NCI-H128 (cell line): Measurements from ENCODE around the gene TMC8.
"Not testable (repeated sequence)": the region's sequence is repeated elsewhere in the genome, so short reads cannot be mapped to it uniquely, and the experiment has no call there.

Source experiments
- DNase-seq: peaks from one replicate; lab custom pipeline; 2025; ENCODE audit not compliant: unreplicated experiment; lab: John Stamatoyannopoulos, UW

Gene TMC8

DNA sequence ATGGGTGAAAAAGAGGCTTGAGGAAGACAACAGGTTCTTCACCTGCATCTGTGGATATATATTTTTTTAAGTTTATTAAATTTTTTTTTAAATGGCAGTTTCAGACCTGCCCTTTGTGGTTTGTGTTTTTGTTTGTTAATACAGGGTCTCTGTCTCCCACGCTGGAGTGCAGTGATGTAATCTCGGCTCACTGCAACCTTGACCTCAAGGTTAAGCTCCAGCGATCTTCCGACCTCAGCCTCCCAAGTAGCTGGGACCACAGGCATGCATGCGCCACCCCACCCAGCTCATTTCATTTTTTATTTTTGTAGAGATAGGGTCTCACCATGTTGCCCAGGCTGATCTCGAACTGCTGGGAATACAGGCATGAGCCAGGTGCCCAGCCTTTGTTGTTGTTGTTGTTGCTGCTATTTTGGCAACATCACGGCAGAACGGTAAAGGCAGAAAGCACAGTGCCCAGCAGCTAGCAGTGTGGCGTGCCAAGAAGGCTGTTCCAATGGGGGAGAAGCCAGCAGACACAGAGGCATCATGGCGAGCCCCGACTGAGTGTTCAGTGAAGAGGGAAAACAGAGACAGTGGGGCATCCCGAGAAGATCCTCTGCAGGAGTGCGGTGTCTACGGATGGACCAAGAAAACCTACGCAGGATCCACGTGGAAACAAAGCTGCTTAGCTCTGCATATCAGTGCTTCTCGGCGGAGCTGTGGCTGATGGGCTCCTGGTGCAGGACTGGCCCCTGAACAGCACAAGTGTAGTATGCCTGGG, 21.7 kb upstream of the TMC8 start:
- DNase-seq: no peak

DNA sequence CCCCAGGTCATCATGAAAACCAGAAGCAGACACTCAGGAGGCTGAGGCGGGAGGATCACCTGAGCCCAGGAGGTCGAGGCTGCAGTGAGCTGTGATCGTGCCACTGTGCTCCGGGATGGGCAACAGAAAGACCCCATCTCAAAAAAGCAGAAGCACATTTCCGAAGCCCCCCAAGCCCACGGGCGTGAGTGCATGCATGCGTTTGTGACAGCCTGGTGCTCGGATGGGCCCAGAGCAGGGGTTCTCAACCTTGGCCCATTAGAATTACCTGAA, 21.1 kb upstream of the TMC8 start:
- DNase-seq: no peak

DNA sequence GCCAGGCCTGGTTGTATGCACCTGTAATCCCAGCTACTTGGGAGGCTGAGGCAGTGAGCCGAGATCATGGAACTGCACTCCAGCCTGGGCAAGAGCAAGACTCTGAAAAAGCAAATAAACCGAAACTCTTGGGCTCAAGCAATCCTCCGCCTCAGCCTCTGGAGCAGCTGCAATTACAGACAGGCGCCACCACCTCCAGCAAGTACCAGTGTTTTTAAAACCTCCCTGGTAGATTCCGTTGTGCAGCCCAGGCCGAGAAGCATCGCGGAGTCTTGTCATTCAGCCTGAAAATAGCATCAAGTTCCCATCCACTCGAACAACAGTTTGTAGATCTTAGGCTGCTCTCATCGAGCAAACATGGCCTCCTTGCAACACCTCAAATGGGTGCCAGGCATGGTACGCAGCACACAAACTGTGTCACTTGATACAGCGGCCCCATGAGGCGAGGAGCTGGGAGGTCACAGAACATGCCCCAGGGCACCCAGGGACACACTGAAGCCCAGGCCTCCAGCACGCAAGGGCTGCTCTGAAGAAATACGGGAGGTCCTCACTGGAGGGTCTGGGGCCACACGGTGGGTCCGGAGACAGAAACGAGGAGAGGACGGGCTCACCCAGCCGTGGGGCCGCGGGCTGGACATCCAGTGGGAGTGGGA, 20.1 kb upstream of the TMC8 start:
- no peak for DNase-seq

DNA sequence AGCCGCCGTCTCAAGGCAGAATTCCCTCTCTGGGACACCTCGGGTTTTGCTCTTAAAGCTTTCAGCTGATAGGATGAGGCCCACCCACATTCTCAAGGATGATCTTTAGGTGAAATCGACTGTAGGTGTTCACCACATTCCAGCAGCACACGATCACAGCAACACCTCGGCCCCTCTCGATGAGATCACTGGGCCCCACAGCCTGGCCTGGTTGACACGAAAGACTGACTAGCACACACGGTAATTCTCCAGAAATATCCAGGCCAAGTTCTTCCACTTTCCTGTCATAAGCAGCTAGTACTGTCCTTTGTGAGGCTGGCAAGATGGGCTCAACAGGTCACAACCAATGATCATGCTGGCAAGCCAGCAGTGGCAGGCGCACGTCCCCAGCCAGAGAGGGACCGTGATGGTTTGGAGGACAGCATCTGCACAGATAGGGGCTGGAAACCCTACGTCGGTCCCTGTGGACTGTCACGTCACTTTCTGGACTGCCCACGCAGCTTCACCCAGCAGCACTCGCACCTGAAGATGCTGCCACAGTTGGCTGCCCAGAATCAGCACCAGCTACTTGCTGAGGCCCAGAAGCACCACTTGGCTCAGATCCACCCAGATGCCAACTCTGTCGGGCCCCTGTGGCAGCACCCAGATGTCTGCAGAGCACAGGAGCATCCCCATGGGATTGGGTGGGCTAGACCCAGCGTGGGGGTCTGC, 19.4 kb upstream of the TMC8 start:
- DNase-seq: no peak

DNA sequence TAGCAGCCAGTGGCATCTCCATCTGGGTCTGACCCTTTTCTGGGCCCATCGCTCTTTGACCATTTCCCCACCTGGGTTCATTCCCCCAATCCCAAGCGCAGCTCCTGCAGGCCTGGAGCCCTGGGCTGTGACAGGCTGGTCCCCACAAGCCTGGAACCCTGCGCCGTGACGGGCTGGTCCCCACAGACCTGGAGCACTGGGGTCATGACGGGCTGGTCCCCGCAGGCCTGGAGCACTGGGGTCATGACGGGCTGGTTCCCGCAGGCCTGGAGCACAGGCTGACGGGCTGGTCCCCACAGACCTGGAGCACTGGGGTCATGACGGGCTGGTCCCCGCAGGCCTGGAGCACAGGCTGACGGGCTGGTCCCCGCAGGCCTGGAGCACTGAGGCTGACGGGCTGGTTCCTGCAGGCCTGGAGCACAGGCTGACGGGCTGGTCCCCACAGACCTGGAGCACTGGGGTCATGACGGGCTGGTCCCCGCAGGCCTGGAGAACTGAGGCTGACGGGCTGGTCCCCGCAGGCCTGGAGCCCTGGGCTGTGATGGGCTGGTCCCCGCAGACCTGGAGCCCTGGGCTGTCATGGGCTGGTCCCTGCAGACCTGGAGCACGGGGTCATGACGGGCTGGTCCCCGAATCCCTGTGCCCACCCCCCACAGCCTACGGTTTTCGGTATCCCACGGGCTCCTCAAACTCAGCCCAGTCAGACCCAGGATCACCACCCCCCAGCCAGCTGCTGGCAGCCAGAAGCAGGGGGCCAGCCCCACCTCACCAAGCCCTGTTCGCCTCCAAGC, 18.6 kb upstream of the TMC8 start:
- no peak for DNase-seq

DNA sequence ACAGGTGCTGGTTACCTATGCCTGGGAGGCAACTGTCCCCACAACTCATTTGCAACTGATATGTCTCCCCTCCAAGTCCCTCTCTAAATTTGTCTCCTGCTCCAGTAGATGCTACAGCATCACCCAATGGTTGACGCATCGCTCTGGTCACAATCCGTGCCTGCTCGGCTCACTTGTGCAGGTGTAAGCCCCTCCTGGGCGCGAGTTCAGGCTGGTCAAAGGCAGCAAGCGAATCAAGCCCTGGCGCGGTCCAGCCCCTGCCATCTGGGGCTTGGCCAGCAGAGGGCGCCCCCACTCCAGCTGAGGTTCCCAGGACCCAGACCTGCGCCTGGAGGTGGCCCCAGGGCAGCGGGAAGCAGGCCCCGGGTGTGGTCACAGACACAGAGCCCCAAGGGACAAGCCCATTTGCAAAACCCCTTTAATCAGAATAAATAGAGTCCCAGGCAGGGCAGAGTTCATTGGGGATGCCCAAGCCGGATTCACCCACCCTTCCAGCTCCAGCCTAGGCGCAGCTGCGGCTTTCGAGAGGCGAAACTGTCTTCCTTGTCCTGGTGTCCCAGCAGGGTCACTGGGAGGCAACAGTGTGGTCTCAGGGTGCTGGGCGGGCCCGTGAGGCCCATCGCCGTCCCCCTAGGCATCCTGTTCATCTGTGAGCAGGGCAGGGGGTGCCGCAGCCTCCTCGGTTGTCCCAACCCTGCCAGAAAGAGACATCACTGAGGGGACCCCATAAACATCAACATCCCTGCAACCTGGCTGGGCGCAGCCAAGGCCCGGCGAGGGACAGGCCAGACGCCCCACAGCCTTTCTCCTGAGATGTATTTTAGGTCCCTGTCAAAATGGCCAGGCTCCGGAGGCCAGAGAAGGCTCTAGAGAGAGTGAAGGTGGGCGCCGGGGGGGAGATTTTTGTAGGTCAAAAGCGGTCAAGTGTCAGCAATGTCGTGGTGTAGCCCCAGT, 17.8 kb upstream of the TMC8 start:
- peak; percentile 40 for DNase-seq

DNA sequence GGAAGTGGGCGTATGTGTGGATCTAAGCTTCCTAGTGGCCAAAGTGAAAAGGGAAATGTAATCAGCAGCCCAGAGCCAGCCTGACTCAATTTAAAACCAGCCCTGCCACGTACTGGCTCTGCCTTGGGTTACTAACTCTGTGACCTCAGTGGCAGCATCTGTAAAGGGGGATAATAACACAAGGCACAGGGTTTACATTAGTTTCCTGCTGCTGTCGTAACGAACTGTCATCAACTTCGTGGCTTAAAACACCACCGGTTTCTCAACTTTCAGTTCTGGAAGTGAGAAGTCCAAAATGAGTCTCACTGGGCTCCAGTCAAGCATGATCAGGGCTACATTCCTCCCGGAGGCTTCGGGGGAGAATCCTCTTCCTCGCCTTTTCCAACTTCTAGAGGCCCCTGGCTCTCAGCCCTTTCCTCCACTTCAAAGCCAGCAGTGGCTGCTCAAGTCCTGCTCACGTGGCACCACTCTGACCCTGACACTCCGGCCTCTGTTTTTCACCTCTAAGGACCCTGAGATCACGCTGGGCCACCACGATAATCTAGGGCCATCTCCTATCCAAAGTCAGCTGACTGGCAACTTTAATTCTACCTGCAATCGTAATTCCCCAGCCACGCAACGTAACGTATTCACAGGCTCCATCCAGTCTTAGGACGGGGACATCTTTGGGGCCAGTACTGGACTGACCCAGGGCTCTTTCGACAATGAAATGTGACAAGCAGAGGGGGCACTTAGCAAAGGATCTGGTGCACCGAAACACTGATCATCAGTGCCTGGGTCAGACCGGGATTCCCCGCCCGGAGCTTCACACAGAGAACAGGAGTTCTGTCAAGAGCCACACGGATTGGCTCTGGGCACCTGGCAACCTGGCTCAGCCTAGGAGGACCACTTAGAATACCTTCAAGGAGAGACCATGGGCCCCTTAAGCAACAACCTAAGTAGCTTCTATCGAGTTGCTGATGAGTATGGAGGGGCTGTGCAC, 16.5 kb upstream of the TMC8 start:
- DNase-seq: no peak

DNA sequence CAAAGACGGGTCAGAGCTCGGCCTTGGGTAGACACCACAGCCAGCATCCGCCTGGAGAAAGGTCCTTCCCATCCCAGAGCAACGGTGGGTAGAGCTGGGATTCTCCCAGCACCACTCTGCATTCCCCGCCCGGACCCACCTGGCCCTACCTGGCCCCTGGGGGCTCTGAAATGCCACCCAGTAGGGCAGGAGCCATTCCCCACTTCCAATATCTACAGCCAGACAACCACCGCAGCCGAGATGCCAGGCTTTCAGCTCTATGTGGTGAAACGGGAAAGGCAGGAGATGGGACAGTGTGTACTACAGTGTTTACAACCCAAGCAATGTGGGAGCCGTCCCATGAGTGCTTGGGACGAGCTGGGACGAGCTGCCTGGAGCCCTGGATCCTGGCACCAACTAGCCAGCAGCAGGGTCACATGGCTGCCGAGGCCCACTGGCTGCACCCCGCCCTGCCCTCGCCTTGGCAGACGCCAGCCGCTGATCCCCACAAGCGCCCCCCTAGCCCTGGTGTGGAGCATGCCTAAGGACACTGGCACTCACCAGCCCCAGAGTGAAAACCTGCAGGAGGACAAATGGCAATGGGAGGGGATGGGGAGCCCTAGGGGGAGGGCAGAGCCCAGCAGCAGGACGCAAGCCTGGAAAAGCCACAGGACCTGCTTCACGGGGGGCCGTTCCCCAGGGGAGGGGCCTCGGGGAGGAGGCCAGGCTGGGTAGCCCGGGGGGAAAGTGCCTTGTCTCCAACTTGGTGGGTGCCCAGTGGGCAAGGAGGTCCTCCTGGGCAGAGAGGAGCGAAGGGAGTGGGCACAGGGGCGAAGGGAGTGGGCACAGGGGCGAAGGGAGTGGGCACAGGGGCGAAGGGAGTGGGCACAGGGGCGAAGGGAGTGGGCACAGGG, 15.5 kb upstream of the TMC8 start:
- DNase-seq: no peak

DNA sequence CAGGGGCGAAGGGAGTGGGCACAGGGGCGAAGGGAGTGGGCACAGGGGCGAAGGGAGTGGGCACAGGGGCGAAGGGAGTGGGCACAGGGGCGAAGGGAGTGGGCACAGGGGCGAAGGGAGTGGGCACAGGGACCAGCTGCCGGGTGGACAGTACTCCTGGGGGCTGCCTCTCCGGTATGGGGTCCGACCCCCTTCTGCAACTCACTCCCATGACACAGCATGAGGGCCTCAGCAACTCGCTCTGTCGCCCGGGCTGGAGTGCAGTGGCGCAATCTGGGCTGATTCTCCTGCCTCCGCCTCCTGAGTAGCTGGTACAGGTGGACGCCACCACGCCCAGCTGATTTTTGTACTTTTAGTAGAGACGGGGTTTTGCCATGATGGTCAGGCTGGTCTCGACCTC, 14.8 kb upstream of the TMC8 start:
- DNase-seq: not testable (repeated sequence)

DNA sequence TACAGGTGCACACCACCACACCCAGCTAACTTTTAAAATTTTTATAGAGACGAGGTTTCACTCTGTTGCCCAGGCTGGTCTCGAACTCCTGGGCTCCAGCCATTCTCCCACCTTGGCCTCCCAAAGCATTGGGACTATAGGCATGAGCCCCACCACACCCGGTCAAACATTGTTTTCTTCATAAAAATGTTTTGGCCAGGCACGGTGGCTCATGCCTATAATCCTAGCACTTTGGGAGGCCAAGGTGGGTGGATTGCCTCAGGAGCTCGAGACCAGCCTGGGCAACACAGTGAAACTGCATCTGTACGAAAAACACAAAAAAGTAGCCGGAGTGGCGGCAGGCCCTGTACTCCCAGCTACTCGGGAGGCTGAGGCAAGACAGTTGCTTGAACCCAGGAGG, 14.2 kb upstream of the TMC8 start:
- DNase-seq: no peak

DNA sequence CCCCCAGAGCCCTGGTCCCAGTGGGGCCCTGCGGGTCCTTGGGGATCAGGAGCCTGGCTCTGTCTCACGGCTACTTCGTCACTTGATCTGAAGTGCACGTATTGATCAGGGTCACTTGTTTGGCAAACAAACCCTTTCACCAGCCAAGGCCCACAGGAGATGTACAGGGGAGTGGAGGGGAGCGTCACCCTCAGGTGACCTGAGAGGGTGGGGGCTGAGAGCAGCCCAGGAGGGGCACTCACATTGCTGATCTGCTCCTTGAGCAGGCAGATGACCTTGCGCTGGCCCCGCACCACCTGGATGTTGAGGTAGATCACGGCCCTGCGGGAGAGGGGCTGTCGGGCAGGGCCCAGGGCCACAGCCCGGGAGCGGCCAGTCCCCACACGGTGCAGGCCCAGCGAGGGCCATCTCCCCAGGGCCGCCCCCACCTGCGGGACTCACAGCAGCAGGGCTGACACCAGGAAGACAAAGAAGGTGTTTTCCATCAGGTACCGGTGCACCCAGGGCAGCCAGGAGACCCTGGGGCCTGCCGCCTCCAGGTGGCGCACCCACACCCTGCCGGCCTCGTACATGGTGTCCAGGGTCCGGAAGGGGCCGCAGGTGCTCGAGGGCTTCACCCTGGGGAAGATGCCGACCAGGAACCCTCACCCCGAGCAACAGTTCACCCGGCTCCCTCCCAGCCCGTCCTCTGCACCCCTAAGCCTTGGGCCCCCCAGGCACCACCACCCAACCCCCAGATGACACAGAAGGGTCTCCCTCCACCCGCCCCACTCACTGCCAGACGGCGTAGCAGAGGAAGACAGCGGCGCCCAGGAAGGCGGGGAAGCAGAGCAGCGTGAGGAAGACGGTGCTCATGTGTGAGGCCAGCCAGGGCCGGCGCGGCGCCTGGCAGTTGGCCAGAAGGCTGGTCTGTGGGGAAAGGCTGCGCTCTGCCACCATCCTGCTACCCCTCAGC, 13.3 kb upstream of the TMC8 start:
- DNase-seq: peak; percentile 5

DNA sequence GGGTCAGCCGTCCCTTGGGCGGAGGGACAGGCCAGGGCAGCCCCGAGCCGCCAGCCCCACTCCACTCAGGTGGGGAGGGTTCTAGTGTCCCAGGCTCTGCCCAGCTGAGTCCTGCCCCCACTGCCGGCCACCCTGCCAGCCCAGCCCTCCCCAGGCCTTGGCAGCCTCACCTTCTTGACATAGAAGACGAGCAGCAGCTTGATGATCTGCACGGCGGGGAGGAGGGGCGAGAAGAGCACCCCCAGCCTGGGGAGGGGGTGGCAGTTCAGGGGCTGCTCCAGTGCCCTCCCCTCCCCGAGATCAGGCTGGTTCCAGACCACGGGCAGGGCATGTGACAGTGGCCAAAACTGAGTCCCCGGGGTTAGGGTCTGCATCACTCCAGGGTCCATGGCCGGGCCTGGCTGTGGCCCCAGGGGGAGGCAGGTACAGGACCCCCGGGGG, 11.8 kb upstream of the TMC8 start:
- DNase-seq: no peak

DNA sequence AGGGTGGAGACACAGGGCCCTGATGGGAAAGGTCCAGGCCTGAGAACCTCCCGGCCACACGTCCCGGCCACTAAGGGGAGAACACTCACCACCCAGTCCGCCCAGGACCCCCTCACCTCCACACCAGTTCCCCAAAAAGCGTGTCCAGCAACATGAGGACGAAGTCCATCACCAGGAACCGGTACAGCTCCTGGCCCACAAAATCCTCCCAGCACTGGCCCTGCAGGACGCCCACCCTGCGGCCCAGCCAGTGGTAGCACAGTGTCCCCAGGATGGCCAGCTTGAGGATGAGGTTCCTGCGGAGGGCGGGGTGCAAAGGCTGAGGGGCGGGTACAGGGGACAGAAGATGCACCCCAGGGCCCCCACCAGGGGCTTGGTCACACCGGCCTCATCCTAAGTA, 10.0 kb upstream of the TMC8 start:
- no peak for DNase-seq

DNA sequence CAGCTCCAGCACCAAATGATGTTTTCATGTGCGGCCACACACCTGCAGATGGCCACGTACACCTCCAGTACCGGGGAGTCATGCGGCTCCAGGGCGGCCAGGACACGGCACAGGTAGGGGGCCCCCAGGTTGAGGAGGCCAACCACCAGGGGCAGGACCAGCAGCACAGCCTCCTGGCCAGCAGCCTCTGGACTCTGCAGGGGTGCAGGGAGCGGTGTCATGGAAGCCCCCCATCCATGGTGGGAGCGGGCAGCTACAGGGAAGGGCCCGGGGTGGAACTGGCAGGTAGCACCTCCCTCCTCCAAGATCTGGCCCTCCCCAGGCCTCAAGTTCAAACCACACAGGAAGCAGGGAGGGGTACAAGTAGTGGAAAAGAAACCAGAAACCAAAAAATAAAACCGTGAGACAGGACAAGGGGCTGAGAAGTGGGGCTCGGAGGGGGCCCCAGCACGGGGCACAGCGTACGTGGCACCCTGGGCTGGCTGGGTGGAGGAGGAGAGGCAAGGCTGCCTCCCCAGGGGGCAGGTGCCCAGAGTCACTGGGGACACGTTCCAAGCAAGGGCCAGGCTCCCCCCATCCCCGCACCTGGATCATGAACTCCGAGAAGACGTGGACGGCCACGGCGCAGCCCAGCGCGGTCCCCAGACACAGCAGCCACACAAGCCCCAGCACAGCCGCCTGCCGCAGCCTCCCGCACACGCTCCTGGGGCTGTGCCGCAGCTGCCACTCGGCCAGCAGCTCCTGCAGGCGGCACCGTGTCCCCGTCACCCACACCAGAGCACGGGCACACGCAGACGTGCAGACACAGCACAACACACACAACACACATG, 9.4 kb upstream of the TMC8 start:
- no peak for DNase-seq

DNA sequence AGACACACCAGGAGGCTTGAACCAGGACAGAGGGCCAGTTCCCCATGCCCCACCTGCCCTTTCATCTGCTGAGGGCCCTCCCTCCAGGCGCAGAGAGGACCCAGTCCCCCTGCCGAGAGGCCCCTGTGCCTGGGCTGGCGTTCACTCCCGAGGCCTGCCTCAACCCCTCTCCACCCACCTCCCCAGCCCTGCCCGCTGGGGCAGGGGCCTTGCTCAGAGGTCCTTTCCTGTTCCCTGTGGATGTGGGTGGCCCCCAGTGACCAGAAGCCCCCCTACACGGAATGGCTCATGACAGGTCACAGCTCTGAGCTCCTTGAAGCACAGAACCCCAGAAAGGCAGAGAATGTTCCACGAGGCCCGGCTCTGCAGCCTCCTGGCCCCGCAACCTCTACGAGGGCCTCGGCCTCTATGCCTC, 8.8 kb upstream of the TMC8 start:
- DNase-seq: no peak

DNA sequence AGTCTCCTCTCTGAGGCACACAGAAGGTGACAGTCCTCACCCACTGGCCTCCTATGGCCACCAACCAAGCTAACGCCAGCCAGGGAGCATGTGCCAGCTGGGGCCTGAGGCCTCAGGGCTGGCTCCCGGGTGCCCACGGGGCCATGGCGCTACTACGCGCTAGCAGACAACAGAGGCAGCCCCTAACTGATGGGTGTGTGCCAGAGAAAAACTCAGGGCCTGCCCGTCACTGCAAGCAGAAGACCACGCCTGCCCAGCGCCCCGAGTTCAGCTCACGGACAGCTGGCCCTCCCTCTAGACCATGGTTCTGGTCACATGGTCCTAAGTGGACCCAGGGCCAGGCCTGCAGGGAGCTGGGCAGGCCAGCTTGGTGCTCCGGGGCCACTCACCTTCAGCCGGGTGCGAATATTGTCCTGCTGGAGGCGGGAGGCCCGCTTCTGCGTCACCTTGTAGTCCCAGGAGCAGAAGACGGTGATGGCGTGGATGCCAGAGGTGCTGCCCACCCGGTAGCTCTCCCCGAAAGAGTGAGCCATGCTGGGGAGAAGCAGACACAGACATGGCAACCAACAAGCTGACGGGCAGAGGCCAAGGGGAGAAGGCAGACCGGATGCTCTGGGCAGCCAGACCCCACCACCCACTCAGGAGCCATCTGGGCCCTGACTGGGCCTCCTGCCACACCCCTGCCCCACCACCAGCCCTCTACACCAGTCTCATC, 8.2 kb upstream of the TMC8 start:
- DNase-seq: no peak
